GM18517 (cell line): Measurements from ENCODE around the gene PHF23.

Experiments
- ATAC-seq: cut with Tn5 transposase; IDR thresholded peaks from one replicate; pipeline ENCODE4 v1.9.1; 2021; ENCODE audit warnings: mild to moderate bottlenecking, moderate library complexity; ENCODE audit not compliant: unreplicated experiment

Gene PHF23

GRCh38 chr17:7207120-7208001 lies 31.9 kb downstream of the PHF23 start:
- no peak for ATAC-seq

DNA sequence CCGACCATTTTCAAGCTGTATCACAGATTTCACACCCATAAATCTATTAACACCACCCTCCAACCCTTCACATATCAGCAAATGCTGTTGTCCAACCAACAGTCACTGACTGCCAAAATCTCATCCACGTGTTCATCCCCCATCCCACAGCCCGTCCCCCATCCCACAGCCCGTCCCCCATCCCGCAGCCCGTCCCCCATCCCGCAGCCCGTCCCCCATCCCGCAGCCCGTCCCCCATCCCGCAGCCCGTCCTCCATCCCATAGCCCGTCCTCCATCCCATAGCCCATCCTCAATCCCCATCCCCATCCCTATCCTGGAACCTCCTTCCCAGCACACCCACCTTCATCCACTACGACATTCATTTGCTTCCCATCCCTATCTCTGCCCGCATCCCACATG lies 33.7 kb downstream of the PHF23 start:
- no peak for ATAC-seq

DNA sequence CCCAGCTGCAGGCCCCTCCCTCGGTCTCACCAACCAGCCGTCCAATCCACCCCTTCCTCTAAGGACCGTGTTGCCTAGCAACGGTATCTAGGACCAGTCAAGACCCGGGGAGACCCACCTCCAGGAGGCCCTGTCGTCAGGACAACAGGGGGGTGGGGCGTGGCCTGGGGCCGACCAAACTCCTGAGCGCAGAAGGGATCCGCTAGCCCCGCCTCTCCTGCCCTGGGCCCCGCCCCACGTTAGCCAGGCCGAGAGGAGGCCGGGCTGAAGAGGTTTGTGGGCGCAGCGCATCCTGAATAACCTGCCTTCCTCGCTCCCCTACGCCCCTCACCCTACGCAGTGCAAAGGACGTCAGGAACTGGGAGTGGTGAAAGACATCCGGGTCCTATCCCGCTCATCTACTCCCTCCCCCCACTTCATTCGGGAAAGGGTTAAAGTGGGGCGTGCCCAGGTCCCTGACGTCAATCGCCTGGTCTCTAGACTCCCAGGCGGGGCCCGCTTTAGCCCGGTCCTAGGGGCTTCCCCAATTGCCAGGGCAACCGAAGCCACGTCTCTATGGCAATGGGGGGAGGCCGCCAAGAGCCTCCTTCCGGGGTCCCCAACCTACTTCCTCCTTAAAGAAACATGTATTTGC lies 34.3 kb downstream of the PHF23 start:
- ATAC-seq = peak; percentile 70

- no peak for ATAC-seq
Measured at GRCh38 chr17:7204336-7204735, 34.9 kb downstream of the PHF23 start.

DNA sequence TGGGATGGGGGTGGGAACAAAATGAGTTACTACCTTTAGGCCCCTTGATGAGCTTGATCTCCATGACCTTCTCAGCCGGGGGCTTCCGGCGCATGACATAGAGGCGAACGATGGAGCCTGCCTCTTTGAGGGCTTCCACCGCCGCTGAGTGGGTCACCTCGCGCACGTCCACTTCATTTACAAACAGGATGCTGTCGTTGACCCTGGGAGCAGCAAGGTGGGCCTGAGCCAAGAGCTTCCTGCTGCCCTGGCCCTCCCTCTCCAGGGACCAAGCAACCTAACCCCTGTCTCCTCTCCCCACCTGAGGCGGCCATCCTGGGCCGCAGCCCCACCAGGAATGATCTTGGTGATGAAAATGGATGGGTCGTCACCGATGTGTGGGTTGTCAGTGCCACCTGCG lies 35.9 kb downstream of the PHF23 start:
- no peak for ATAC-seq

- no peak for ATAC-seq
Measured at GRCh38 chr17:7196651-7197401, 42.4 kb downstream of the PHF23 start.

DNA sequence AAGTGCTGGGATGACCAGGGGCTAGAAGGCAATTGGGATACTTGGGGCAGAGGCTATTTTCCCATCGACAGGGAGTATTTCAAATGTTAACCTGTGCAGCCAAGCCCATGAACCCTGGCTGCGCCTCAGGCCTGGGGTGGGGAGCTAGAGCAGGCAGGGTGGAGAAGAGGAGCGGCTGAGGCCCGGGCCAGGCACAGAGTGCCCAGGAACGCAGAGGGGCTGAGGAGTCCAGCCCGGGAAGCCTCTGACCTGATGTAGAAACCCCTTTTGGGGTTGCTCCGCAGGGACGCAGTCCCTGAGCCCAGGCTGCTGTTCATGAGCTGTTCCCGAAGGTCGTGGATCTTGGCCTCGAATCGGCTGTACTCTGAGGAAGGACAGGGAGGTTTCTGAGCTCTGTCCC lies 43.3 kb downstream of the PHF23 start:
- no peak for ATAC-seq

GRCh38 chr17:7192271-7192937 lies 46.9 kb downstream of the PHF23 start:
- no peak for ATAC-seq

DNA sequence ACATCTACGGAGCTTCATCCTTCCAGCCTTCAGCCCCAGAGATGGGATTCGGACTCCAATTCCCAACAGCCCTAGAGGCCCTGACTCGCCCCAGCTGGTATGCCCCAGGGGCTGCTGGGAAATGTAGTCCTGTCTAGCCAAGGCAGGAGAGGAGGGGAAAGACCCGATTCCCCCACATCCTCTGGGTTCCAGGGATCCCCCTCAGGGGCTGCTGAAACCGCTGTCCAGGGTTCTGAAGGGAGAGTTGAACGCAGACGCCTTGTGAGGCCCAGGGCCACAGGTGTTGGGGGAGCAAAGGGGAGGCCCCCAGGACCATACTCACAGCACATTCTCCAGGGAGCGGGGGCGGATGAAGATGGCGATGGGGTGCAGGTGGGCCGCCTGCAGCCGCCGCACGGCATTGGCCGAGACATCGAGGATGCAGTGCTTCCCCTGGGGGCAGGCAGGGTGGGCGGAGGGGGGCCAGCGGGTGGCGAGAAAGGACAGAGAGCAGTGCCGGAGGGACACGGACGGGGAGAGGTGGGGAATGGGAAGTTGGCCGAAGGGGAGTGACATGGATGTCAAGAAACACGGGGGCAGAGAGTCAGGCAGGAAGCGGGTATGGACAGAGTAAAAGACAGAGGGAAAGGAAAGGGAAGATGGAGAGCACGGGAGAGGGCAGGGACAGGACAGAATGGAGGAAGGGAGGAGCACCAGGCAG lies 47.5 kb downstream of the PHF23 start:
- no peak for ATAC-seq

DNA sequence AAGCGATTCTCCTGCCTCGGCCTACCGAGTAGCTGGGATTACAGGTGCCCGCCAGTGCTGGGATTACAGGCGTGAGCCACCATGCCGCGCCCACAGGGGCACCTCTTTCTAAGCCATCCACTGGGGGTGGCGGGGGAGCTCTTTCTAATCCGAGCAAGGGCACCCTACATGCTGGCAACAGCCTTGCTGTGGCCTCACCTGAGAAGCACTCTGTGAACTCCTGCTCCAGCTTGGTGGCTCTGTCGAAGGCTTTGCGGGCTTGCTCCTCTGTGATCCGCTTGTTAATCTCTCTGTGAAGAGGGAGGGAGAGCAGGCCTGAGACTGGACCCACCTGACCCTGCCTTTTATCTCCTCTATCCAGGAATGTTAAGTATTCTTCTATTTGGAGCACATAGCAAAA lies 48.2 kb downstream of the PHF23 start:
- no peak for ATAC-seq

GRCh38 chr17:7190276-7190917 lies 48.9 kb downstream of the PHF23 start:
- no peak for ATAC-seq

- no peak for ATAC-seq
Measured at GRCh38 chr17:7186241-7186640, 53.0 kb downstream of the PHF23 start.
